ACC112 (cell line): ENCODE measurements around the gene PDE2A.

Experiments
- H2AFZ ChIP-seq: fragments of 200-600 bp; sonication (generic); one replicate; pipeline ENCODE4 v1.6.0; 2017; ENCODE audit warnings: antibody characterized with exemption, low read length; ENCODE audit not compliant: unreplicated experiment
- H3K27ac ChIP-seq: fragments of 200-600 bp; sonication (generic); 2 replicates; pipeline ENCODE4 v1.5.1; 2014; ENCODE audit warnings: low read depth, mild to moderate bottlenecking, antibody characterized with exemption, low read length, moderate library complexity
- H3K27me3 ChIP-seq: fragments of 200-600 bp; sonication (generic); 2 replicates; pipeline ENCODE4 v1.6.1; 2014; ENCODE audit warnings: mild to moderate bottlenecking, antibody characterized with exemption, low read length, moderate library complexity, mixed read lengths; ENCODE audit not compliant: insufficient read depth
- H3K36me3 ChIP-seq: fragments of 200-600 bp; sonication (generic); 2 replicates; pipeline ENCODE4 v1.6.1; 2016; ENCODE audit warnings: mild to moderate bottlenecking, antibody characterized with exemption, low read length, moderate library complexity, mixed read lengths; ENCODE audit not compliant: insufficient read depth
- H3K4me1 ChIP-seq: fragments of 200-600 bp; sonication (generic); one replicate; pipeline ENCODE4 v1.6.1; 2016; ENCODE audit warnings: low read length, mixed read lengths; ENCODE audit not compliant: insufficient read depth, unreplicated experiment, control insufficient read depth
- H3K4me3 ChIP-seq: fragments of 200-600 bp; sonication (generic); 2 replicates; pipeline ENCODE4 v1.5.1; 2014; ENCODE audit warnings: mild to moderate bottlenecking, low read depth, low read length
- H3K79me2 ChIP-seq: fragments of 200-600 bp; sonication (generic); one replicate; pipeline ENCODE4 v1.6.0; 2016; ENCODE audit warnings: low read length; ENCODE audit not compliant: control insufficient read depth, unreplicated experiment, insufficient read depth

Gene PDE2A

GRCh38 chr11:72682858-72683243 is 8.6 kb upstream of the PDE2A start:
- H3K4me1 ChIP-seq, result peaks cover 13% of the 10 kb centered on the region

GRCh38 chr11:72682238-72682857 is 8.1 kb upstream of the PDE2A start:
- no peak overlapping the region for H3K4me3 ChIP-seq
- H3K27ac ChIP-seq, result no peak overlapping the region
- H2AFZ ChIP-seq, result no peak overlapping the region
- H3K27me3 ChIP-seq, result peaks cover 31% of the 10 kb centered on the region
- peaks cover 13% of the 10 kb centered on the region for H3K4me1 ChIP-seq
- no peaks in the 10 kb centered on the region for H3K79me2 ChIP-seq
- no peaks in the 10 kb centered on the region for H3K36me3 ChIP-seq

More at GRCh38 chr11:72682858-72683243, 8.6 kb upstream of the PDE2A start:
- Histone ChIP-seq H2AFZ (no peak overlapping the region), H3K27ac (no peak overlapping the region), H3K4me3 (no peak overlapping the region), H3K36me3 (no peaks in the 10 kb centered on the region), H3K27me3 (peaks cover 26% of the 10 kb centered on the region), H3K79me2 (no peaks in the 10 kb centered on the region)

- H3K27me3 ChIP-seq, result peaks cover 40% of the 10 kb centered on the region
- H3K79me2 ChIP-seq, result no peaks in the 10 kb centered on the region
- peaks cover 13% of the 10 kb centered on the region for H3K4me1 ChIP-seq
- no peak overlapping the region for H3K4me3 ChIP-seq
- H2AFZ ChIP-seq, result no peak overlapping the region
- H3K27ac ChIP-seq, result no peak overlapping the region
- H3K36me3 ChIP-seq, result no peaks in the 10 kb centered on the region
Measured at GRCh38 chr11:72681226-72682153, 7.3 kb upstream of the PDE2A start.

- Histone ChIP-seq H2AFZ (no peak overlapping the region), H3K27ac (no peak overlapping the region), H3K79me2 (no peaks in the 10 kb centered on the region), H3K27me3 (peaks cover 48% of the 10 kb centered on the region), H3K36me3 (no peaks in the 10 kb centered on the region), H3K4me1 (peaks cover 13% of the 10 kb centered on the region), H3K4me3 (no peak overlapping the region)
Measured at GRCh38 chr11:72680624-72681158, 6.5 kb upstream of the PDE2A start.

- H2AFZ ChIP-seq, result no peak overlapping the region
- peaks cover 56% of the 10 kb centered on the region for H3K27me3 ChIP-seq
- H3K36me3 ChIP-seq, result no peaks in the 10 kb centered on the region
- H3K4me1 ChIP-seq, result peaks cover 12% of the 10 kb centered on the region
- no peak overlapping the region for H3K27ac ChIP-seq
- no peaks in the 10 kb centered on the region for H3K79me2 ChIP-seq
- H3K4me3 ChIP-seq, result no peak overlapping the region
Measured at GRCh38 chr11:72679869-72680268, 5.6 kb upstream of the PDE2A start.

GRCh38 chr11:72678524-72678923 is 4.3 kb upstream of the PDE2A start:
- Histone ChIP-seq H2AFZ (no peak overlapping the region), H3K36me3 (no peaks in the 10 kb centered on the region), H3K4me3 (no peak overlapping the region), H3K27me3 (peaks cover 69% of the 10 kb centered on the region), H3K4me1 (no peaks in the 10 kb centered on the region), H3K79me2 (no peaks in the 10 kb centered on the region), H3K27ac (no peak overlapping the region)

GRCh38 chr11:72676861-72677341 is 2.7 kb upstream of the PDE2A start:
- H3K27me3 ChIP-seq, result peaks cover 85% of the 10 kb centered on the region
- H3K36me3 ChIP-seq, result no peaks in the 10 kb centered on the region
- H3K27ac ChIP-seq, result no peak overlapping the region
- H2AFZ ChIP-seq, result no peak overlapping the region
- H3K4me3 ChIP-seq, result no peak overlapping the region
- no peaks in the 10 kb centered on the region for H3K79me2 ChIP-seq
- no peaks in the 10 kb centered on the region for H3K4me1 ChIP-seq

- Histone ChIP-seq H3K4me3 (no peak overlapping the region), H3K27ac (no peak overlapping the region), H2AFZ (no peak overlapping the region), H3K36me3 (no peaks in the 10 kb centered on the region), H3K79me2 (no peaks in the 10 kb centered on the region), H3K27me3 (peaks cover 98% of the 10 kb centered on the region), H3K4me1 (no peaks in the 10 kb centered on the region)
Measured at GRCh38 chr11:72675221-72675620, 999 bp upstream of the PDE2A start.

GRCh38 chr11:72673284-72673942 is 809 bp downstream of the PDE2A start:
- no peak overlapping the region for H2AFZ ChIP-seq
- H3K27ac ChIP-seq, result no peak overlapping the region
- H3K36me3 ChIP-seq, result no peaks in the 10 kb centered on the region
- peaks cover 98% of the 10 kb centered on the region for H3K27me3 ChIP-seq
- no peak overlapping the region for H3K4me3 ChIP-seq
- no peaks in the 10 kb centered on the region for H3K79me2 ChIP-seq
- H3K4me1 ChIP-seq, result no peaks in the 10 kb centered on the region

- Histone ChIP-seq H3K36me3 (no peaks in the 10 kb centered on the region), H3K27ac (no peak overlapping the region), H3K4me3 (no peak overlapping the region), H3K27me3 (peaks cover 98% of the 10 kb centered on the region), H3K79me2 (no peaks in the 10 kb centered on the region), H3K4me1 (no peaks in the 10 kb centered on the region), H2AFZ (no peak overlapping the region)
Measured at GRCh38 chr11:72672597-72673238, 1.5 kb downstream of the PDE2A start.
